Kidney capillary endothelial cell (primary cell): ENCODE measurements around the gene ATG10.
"Not testable (repeated sequence)": the region's sequence is repeated elsewhere in the genome, so short reads cannot be mapped to it uniquely, and the experiment has no call there.

Experiments used
- DNase-seq: peaks from one replicate; pipeline ENCODE4 v3.0.0-alpha.2; 2018; ENCODE audit warnings: low spot score

The ATG10 gene

GRCh38 chr5:82129723-82130285 is 158.0 kb downstream of the ATG10 start:
- DNase-seq, result no peak

DNA sequence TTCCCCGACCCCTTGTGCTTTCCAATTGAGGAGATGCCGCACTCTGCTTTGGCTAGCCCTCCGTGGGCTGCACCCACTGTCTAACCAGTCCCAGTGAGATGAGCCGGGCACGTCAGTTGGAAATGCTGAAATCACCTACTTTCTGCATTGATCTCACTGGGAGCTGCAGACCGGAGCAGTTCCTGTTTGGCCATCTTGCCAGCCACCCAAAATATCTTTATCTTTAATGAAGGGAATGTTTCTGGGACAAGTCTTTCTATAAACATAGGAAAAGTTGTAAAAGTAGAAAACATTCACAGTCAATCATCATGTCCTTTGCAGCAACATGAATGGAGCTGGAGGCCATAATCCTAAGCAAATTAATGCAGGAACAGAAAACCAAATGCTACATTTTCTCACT is 158.8 kb downstream of the ATG10 start:
- DNase-seq, result no peak

DNA sequence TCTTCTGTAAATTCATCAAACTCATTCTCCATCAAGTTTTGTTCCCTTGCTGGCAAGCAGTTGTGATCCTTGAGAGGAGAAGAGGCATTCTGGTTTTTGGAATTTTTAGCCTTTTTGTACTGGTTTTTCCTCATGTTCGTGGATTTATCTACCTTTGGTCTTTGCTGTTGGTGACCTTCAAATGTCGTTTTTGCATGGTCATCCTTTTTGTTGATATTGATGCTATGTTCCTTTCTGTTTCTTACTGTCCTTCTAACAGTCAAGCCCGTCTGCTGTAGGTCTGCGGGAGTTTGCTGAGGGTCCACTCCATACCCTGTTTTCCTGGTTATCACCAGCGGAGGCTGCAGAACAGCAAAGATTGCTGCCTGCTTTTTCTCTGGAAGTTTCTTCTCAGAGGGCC is 165.4 kb downstream of the ATG10 start:
- DNase-seq, result no peak

GRCh38 chr5:82139837-82140236 is 168.0 kb downstream of the ATG10 start:
- DNase-seq, result not testable (repeated sequence)

DNA sequence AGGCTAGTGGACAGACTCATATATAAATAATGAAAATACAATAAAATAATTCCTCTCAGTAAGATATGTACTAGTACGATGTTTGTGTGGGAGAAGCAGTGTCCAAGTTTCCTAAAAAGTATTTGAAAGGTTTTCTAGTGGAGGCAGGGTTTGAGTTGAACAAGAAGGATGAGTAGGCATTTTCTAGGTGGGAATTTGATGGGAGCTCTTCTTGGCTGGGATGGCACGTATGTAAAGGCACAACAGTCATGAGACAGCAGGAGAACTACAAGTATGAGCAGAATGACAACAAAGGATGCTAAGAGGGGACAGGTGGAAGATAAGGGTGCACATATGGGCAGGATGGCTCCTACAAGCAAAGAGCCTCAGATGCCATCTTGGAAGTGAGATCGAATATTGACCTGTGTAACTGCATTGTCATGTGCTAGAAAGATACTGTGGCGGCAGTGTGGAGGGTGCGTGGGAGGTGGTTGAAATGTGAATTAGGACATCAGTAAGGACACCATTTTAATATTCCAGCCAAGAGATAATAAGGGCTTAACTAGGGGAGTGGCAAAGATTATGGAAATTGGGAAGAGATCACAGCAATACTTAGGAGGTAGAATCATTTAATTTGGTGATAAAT is 170.5 kb downstream of the ATG10 start:
- DNase-seq, result no peak

GRCh38 chr5:82142928-82143577 is 171.2 kb downstream of the ATG10 start:
- DNase-seq, result no peak

DNA sequence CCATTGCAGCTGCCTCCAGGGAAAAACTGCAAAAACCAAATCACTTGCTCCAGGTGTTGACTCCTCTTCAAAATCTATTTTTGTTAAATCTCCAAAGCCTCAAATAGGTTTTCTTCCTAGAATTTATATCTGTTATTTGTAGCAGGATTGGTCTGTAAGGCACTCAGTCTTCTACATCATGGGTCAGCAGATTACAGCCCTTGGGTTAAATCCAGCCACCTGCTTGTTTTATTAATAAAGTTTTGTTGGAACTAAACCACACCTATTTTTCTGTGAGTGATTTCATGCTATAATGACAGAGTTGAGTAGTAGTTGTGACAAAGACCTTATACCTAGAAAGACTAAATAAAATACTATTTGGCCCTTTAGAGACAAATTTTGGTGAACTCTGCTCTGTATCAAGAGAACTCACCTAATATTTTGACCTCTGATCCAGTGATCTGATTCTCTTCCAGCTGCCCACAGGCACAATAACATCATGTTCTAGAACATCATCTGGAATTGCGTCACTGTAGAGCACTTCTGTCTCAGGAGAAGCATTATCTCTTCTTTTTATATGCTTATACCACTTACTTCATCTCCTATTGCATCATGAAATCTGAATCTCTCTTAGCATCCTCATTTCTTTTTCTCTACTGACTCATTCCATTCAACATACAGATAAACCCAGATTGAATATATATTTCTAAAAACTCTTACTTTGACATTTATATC is 176.2 kb downstream of the ATG10 start:
- DNase-seq, result no peak

DNA sequence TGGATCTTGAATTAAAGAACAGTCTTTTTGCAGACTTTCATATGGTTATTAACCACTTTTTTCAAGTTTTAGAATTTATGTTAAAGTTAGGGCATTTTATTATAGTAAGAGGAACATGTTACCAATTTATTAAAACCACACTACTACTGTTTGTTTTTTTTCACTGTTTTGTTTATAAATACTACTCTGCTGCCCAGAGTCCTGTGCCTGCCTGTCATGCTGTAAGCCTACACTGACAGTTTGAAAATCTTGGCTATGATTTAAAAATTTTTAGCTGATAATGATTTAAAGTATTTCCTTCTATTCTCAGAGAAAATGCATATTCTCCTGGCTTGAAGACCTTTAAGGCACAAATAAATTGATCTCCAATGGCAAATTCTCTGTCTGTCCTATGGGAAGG is 177.6 kb downstream of the ATG10 start:
- DNase-seq, result no peak

- no peak for DNase-seq
Observed at GRCh38 chr5:82150559-82150958, 178.7 kb downstream of the ATG10 start.

DNA sequence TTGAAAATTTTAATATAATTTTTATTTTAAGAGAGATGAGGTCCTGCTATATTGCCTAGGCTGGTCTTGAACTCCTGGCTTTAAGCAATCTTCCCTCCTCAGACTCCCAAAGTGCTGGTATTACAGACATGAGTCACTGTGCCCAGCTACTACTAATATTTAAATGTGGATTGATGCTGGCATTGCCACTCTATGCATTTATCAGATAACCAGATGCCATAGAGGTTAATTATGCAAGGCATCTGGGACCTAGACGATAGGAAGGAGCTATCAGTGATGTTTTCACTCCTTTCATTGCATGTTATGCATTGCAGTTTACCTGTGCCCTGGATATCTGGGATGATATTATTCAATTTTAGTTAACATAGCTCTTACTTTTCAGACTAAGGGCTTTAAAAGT is 179.4 kb downstream of the ATG10 start:
- DNase-seq, result no peak

GRCh38 chr5:82151662-82152061 is 179.8 kb downstream of the ATG10 start:
- no peak for DNase-seq

GRCh38 chr5:82152978-82153481 is 181.2 kb downstream of the ATG10 start:
- DNase-seq, result no peak

DNA sequence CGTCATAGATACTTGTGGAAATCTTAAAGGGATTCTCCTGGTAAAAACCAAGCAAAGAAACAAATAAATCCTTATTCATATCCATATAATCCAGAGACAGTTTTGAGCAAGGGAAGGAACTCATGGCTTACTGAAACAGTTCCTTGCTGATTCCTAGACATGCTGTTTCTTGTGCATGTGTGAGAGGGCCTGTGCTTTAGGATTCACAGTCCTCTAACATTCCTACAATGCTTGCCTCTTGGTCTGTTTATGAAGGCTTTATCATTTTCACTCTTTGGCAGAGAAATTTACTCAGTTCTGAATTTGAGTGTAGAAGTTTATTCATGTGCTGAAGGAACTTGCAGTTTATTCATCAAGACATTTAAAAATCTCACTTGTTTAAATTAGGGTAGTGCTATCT is 183.0 kb downstream of the ATG10 start:
- DNase-seq, result no peak

DNA sequence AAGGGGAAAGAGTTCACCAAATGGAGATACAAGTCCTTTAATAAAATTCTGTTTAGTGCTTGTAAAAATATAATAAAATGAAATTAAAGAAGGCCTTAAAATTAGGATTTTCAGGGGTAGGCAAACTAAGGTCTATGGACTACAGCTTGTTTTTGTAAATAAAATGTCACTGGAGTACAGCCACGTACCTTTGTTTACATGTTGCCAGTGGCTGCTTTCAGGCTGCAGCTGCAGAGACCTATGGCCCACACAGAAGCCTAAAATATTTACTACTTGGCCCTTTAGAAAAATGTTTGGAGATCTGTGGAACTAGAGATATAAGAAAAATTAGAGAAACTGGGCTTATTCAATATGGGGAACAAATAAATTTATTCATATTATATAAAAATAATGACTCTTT is 183.5 kb downstream of the ATG10 start:
- DNase-seq, result no peak

DNA sequence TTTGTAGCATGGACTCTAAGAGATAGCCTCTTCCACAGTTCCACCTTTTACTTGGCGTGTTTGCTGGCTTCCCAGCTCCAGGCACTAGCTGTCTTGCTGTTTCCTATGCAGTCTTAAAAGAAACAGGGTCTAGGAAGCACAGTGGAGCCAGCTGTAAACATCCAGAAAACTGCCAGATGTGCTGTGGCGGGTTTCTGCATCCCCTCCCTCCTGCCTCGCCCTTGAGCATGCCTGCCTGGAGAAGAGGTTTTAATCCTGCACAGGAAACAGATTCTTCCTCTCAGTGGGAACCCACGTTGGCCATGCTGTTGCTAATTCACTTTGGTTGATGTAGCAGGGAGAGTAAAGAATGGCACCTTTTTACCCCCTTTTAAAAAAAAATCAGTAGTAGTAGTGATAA is 185.1 kb downstream of the ATG10 start:
- no peak for DNase-seq

DNA sequence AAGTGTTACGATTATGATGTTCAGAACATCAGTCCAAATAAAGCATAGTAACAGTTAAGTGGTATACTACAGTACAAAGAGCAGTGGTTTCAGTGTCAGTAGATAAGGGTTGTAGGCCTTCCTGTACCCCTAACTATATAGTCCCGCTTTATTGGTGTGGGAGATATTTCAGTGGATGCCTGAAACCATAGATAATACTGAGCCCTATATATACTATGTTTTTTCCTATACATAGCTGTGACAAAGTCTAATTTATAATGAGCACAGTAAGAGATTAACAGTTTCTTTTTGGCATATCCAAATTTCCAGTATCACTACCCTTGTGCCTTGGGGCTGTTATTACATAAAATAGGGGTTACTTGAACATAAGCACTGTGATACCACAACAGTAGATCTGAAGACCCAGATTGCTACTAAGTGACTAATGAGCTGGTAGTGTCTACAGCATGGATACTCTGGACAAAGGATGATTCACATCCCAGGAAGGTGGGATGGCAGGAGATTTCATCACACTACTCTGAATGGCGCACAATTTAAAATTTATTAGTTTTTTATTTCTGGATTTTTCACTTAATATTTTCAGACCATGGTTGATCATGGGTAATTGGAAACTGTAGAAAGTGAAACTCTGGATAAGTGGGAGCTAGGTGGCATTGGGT is 187.1 kb downstream of the ATG10 start:
- peak; percentile 66 for DNase-seq

- no peak for DNase-seq
Observed at GRCh38 chr5:82160948-82161347, 189.1 kb downstream of the ATG10 start.

DNA sequence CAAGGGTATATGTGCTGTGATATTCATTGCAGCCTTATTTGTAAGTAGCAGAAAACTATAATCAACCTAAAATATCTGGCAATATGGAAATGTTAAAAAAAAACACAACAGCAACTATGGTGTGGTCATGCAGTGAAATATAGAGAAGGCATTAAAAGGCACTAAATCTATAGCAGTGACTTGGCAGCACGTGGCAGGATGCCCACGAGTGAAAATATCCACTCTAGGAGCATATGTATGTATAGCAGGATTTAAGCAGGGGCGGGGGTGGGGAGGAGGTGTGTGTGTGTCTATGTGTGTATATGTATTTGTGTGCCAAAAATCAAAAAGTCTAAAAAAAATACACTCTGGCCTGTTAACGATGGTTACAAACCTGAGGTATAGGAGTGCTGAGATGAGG is 190.8 kb downstream of the ATG10 start:
- no peak for DNase-seq

DNA sequence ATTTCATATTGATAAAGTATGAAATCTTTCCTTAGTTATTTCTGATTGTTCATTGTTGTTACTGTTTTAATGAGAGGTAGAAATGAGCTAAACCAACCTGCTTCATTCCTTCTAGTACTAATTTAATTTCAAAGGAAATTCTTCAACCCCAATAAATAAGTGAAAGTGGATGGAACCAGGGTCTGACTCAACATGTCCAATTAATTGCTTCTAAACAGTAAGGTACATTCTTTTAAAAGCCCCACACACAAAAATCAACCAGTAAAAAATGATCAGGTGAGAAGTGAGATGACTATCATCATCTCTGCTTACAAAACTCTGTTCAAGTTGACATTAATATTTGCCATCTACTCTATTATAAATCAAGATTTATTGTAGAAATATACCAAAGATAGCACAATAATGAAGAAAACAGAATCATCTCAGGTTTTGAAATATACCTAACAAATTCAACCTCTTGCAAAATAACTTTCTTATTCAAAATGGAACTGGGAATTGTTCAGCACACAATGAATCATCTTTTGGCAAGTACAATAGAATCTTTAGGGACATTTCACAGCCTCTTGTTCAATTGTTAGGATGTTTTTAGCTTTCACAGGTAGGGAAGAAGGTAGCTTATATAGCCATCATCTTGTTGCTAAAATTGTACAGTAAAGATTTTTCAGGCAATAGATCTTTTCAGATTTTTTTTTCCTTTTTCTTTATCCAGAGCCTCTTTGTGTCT is 191.8 kb downstream of the ATG10 start:
- peak; percentile 31 for DNase-seq

- DNase-seq, result peak; percentile 84
Observed at GRCh38 chr5:82164176-82164976, 192.6 kb downstream of the ATG10 start.
